Measurements from ENCODE around the gene TFEB. TPM values are rescaled to one million over a fixed set of nuclear protein-coding genes. Genes with fewer than 3 reads are reported as not detected.

The TFEB gene
- total and polyA plus RNA-seq, 2 of the 8 experiments (the other 6 are each of a cell fraction or from before 2014, with no cell fraction given) = 2.3 to 6.7 TPM

DNA sequence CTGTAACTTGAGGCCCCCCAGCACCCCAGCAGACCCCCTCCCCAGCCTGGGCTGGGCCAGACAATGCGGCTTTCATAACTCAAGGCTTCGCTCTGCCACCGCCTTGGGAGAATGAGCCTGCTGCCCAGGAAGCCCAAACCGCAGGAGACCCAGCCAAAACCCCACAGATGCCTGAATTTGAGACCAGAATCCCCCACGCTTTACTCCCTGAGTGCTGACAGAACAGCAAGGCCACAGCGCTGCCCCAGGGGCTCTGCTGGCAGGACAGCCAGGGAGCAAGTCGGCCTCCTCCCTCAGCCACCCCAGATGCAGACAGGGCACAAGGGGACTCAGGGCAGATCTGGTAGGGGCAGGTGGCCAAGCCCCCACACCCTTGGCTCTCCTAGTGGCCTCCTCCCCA lies 95.0 kb downstream of the TFEB start:
- FAIRE-seq (no peak), DNase-seq (ENCODE audit: low read depth in 1 of 2, low spot score in 2 of 2) (peak in 1 of 2 experiments; percentile 45)
- peak overlapping the region; percentile 68; the same call in 1 of the 2 replicates for H2BK5ac ChIP-seq (ENCODE audit: low read depth, low read length)
- peak overlapping the region; percentile 48; the same call in 1 of the 2 replicates for H3K18ac ChIP-seq (ENCODE audit: extremely low read depth, low read length)
- 46% methylated on average over 7 of the region's 7 CpGs; no CpG with 5 or more reads in 1 of the 2 experiments for WGBS, 2 experiments (ENCODE audit: extremely low coverage in 1 of 2, insufficient coverage in 1 of 2, insufficient read length in 1 of 2, insufficient replicate concordance in 2 of 2, low coverage in 1 of 2, low lambda C conversion rate in 2 of 2, missing lambda C conversion rate in 1 of 2)
- no peak overlapping the region for H3K4ac ChIP-seq (replicated peaks; ENCODE audit: insufficient read length, low read depth, low read length)
- no peak overlapping the region for H4K5ac ChIP-seq (ENCODE audit: insufficient read length, low read depth, low read length)
- peaks cover 5 to 8% of the 10 kb centered on the region in 2 experiments for H4K20me1 ChIP-seq (replicated peaks in 1 of 2; ENCODE audit: control insufficient read depth in 1 of 2, insufficient read depth in 2 of 2, low read length in 2 of 2)
- peak overlapping the region in 1 of 4 experiments; percentile 89; a peak in 2 of 8 replicates for H3K4me3 ChIP-seq (ENCODE audit: extremely low read depth in 1 of 4, insufficient read depth in 2 of 4, low read depth in 3 of 4, low read length in 4 of 4)
- H4K91ac ChIP-seq (replicated peaks; ENCODE audit: insufficient read length, low read length) = peak overlapping the region; percentile 91
- no peak overlapping the region for H3K27ac ChIP-seq (ENCODE audit: low read depth, low read length)
- no peak overlapping the region for H3K56ac ChIP-seq (replicated peaks; ENCODE audit: insufficient read length, low read depth, low read length)
- no peak overlapping the region for H3K9ac ChIP-seq (replicated peaks in 1 of 4; ENCODE audit: extremely low read depth in 1 of 4, low read depth in 3 of 4, low read length in 3 of 4)
- H3K4me2 ChIP-seq (ENCODE audit: insufficient read depth in 1 of 2, low read depth in 2 of 2, low read length in 2 of 2) = peak overlapping the region; percentile 89 to 96; a peak in 3 of 4 replicates
- no peaks in the 10 kb centered on the region for H3K36me3 ChIP-seq (ENCODE audit: control insufficient read depth in 2 of 4, insufficient read depth in 4 of 4, low read length in 3 of 4)
- peaks cover 0 to 5% of the 10 kb centered on the region in 2 experiments; a peak in 1 of 4 replicates for H3K79me2 ChIP-seq (ENCODE audit: control insufficient read depth in 1 of 2, insufficient read depth in 2 of 2, low read length in 2 of 2)
- H3K14ac ChIP-seq (ENCODE audit: insufficient read length) = peak overlapping the region; percentile 58
- ChIA-PET POLR2A (ENCODE audit: partially characterized antibody) (interaction anchor here (1.1 to 2.2 kb wide), 4 partner anchors 11 to 225 kb away, joined by 4 to 7 read pairs (median 4); no protein-coding TSS in a partner anchor), CTCF (ENCODE audit: partially characterized antibody) (interaction anchor here (1.2 to 5.1 kb wide), 4 partner anchors 18 to 272 kb away, joined by 3 to 22 read pairs (median 3); no protein-coding TSS in a partner anchor)
- no peaks in the 10 kb centered on the region for H3K9me3 ChIP-seq (ENCODE audit: insufficient read depth in 2 of 2, low read depth in 1 of 2, low read length in 1 of 2)
- H3K79me1 ChIP-seq (ENCODE audit: low read depth, low read length) = peaks cover 2% of the 10 kb centered on the region; the same call in 1 of the 2 replicates
- H3K23me2 ChIP-seq (ENCODE audit: low read depth, low read length) = peaks cover 22% of the 10 kb centered on the region
- H2AK5ac ChIP-seq (ENCODE audit: low read depth, low read length) = peak overlapping the region; percentile 84; the same call in 1 of the 2 replicates
- no peak for TF ChIP-seq CTBP2 (IDR thresholded peaks at IDR 0.05; ENCODE audit: borderline replicate concordance, insufficient read depth, insufficient read length, low read length)
- peaks cover 8 to 45% (median 32%) of the 10 kb centered on the region in 4 experiments for H3K4me1 ChIP-seq (replicated peaks in 1 of 4; ENCODE audit: control insufficient read depth in 3 of 4, insufficient read depth in 4 of 4, low read length in 3 of 4)
- H2BK20ac ChIP-seq (ENCODE audit: low read length) = peak overlapping the region; percentile 86
- H3K27me3 ChIP-seq (replicated peaks in 1 of 4; ENCODE audit: control insufficient read depth in 3 of 4, extremely low read depth in 1 of 4, insufficient read depth in 3 of 4, low read length in 3 of 4) = peaks cover 8 to 59% (median 34%) of the 10 kb centered on the region in 4 experiments; a peak in 6 of 7 replicates
- H2BK15ac ChIP-seq (ENCODE audit: low read length) = 0 out of 2 replicates have a peak overlapping the region, but pooled peaks have one; percentile 81
- H2BK120ac ChIP-seq (replicated peaks; ENCODE audit: low read depth, low read length) = no peak overlapping the region
- H4K8ac ChIP-seq (ENCODE audit: extremely low read depth, insufficient read depth, low read length) = peak overlapping the region; percentile 42; the same call in 1 of the 2 replicates
- no peak overlapping the region for H2AFZ ChIP-seq (ENCODE audit: low read length)
- H2BK12ac ChIP-seq (ENCODE audit: low read depth, low read length) = 0 out of 2 replicates have a peak overlapping the region, but pooled peaks have one; percentile 39
- no peak overlapping the region for H3K23ac ChIP-seq (ENCODE audit: insufficient read length)
